Naive thymus-derived CD8-positive, alpha-beta T cell (primary cell): ENCODE measurements around the gene PLET1. TPM values are rescaled to one million over a fixed set of nuclear protein-coding genes. Genes with fewer than 3 reads are reported as not detected.

Experiments used
- ATAC-seq, 2 donors: fragments of 150-1000 bp; cut with Tn5 transposase in 1 of 2; sonication (Bioruptor Pico), chemical (Tn5 transposase) in 1 of 2; 1 replicate in 1 of 2; 2 replicates in 1 of 2; pipeline ENCODE4 v1.10.0; 2021; ENCODE audit warnings: mild to moderate bottlenecking in 2 of 2, moderate library complexity in 2 of 2
- POLR2A ChIA-PET: fragments of 350-600 bp; sonication (Branson Sonifier 250); formaldehyde crosslinking; loops from one replicate; lab custom pipeline; 2021; ENCODE audit warnings: antibody characterized with exemption; lab: Charles Lee
- DNase-seq, 10 donors: peaks; one replicate each; pipeline versions ENCODE4 v3.0.0 to v3.0.0-alpha.2; 2020 to 2022
- H3K27ac Mint-ChIP-seq, 10 donors: one replicate each; pipeline ENCODE4 v1.8.0; 2020 to 2022; ENCODE audit warnings: mild to moderate bottlenecking in 10 of 10, mixed read lengths in 10 of 10, moderate library complexity in 4 of 10, inconsistent platforms in 1 of 10
- H3K27me3 Mint-ChIP-seq, 5 donors: one replicate each; pipeline ENCODE4 v1.8.0; 2021 to 2022; ENCODE audit warnings: mixed read lengths in 5 of 5
- H3K36me3 Mint-ChIP-seq, 3 donors: one replicate each; pipeline ENCODE4 v1.8.0; 2020 to 2022; ENCODE audit warnings: mixed read lengths in 3 of 3, mild to moderate bottlenecking in 2 of 3, inconsistent platforms in 1 of 3
- H3K4me1 Mint-ChIP-seq, 4 donors: one replicate each; pipeline ENCODE4 v1.8.0; 2021 to 2022; ENCODE audit warnings: mixed read lengths in 4 of 4
- H3K4me3 Mint-ChIP-seq, 10 donors: one replicate each; pipeline ENCODE4 v1.8.0; 2020 to 2022; ENCODE audit warnings: mild to moderate bottlenecking in 10 of 10, mixed read lengths in 10 of 10, moderate library complexity in 6 of 10, inconsistent platforms in 1 of 10
- H3K9me3 Mint-ChIP-seq, 9 donors: one replicate each; pipeline ENCODE4 v1.8.0; 2020 to 2022; ENCODE audit warnings: mixed read lengths in 9 of 9, mild to moderate bottlenecking in 3 of 9, inconsistent platforms in 1 of 9, moderate library complexity in 1 of 9
- polyA plus RNA-seq, 3 donors: library from polyadenylated mRNA; unstranded; fragments of 300-500 nt; fragmentation: Illumina TruSeq; gene quantifications; one replicate each; pipeline ENCODE4 v1.2.3, GENCODE V29; 2021
- total RNA-seq, 8 experiments: library from RNA in 2 of 8; stranded (reverse) in 2 of 8; gene quantifications; one replicate each; pipeline ENCODE4 v1.2.3 and lab custom pipeline; 2021 to 2026

PLET1 gene
- total and polyA plus RNA-seq, 5 experiments from 2014 or later, result not detected

- H3K9me3 Mint-ChIP-seq, result no peaks in the 10 kb centered on the region
- no peak for DNase-seq
- ATAC-seq, result no peak
- H3K27ac Mint-ChIP-seq, result no peak overlapping the region
- POLR2A ChIA-PET, result no interaction called here
- peaks cover 9 to 32% (median 27%) of the 10 kb centered on the region in 4 donors for H3K4me1 Mint-ChIP-seq
- H3K27me3 Mint-ChIP-seq, result no peaks in the 10 kb centered on the region
- H3K36me3 Mint-ChIP-seq, result peaks cover 0 to 55% (median 11%) of the 10 kb centered on the region in 3 donors
- no peak overlapping the region for H3K4me3 Mint-ChIP-seq
Measured at GRCh38 chr11:112229746-112230433, 30.8 kb downstream of the PLET1 start.

DNA sequence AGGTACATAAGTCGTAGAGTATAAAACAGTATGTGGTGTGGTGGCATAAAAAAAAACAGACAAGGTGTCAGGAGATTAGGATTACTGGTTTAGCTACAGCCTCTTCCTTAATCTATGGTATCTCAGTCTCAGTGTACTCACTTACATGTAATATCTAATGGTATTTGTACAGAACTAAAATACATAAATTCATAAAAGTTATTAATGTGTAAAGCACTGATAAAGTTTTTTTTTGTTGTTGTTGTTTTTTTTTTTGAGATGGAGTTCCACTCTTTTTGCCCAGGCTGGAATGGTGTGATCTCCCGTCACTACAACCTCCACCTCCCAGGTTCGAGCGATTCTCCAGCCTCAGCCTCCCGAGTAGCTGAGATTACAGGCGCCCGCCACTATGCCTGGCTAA lies 31.5 kb downstream of the PLET1 start:
- Mint-ChIP-seq H3K4me1 (peaks cover 9 to 32% (median 29%) of the 10 kb centered on the region in 4 donors), H3K4me3 (peak overlapping the region in 1 of 10 donors; percentile 4), H3K27me3 (no peaks in the 10 kb centered on the region), H3K9me3 (no peaks in the 10 kb centered on the region), H3K36me3 (peaks cover 0 to 51% (median 7%) of the 10 kb centered on the region in 3 donors), H3K27ac (no peak overlapping the region)
- DNase-seq (no peak), ATAC-seq (no peak)
- POLR2A ChIA-PET, result no interaction called here

DNA sequence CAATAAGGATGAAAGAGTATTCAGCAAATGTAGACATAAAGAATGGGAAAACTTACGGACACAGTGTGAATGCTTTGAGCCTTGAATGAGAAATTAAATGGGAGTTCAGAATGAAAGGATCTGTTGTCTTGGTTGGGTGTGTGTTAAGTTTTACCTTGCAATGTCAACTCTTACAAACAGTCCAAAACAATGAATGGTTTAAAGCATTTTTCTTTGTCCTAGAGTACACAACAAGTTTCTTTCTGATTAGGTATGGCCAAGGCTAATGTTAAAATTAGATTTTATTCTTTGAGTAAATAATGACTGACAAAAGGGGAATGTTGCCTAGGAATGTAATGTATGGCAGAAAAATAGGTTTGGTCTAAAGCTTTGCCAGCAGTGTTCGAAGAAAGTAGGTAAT lies 32.0 kb downstream of the PLET1 start:
- peaks cover 9 to 32% (median 29%) of the 10 kb centered on the region in 4 donors for H3K4me1 Mint-ChIP-seq
- no peak for ATAC-seq
- no peak for DNase-seq
- no peaks in the 10 kb centered on the region for H3K27me3 Mint-ChIP-seq
- H3K4me3 Mint-ChIP-seq, result peak overlapping the region in 1 of 10 donors; percentile 4
- peaks cover 0 to 48% (median 4%) of the 10 kb centered on the region in 3 donors for H3K36me3 Mint-ChIP-seq
- H3K27ac Mint-ChIP-seq, result peak overlapping the region in 2 of 10 donors; percentile 3 to 7
- H3K9me3 Mint-ChIP-seq, result no peaks in the 10 kb centered on the region
- POLR2A ChIA-PET, result no interaction called here

GRCh38 chr11:112227471-112227870 lies 33.2 kb downstream of the PLET1 start:
- Mint-ChIP-seq H3K27me3 (no peaks in the 10 kb centered on the region), H3K4me1 (peaks cover 9 to 32% (median 29%) of the 10 kb centered on the region in 4 donors), H3K4me3 (peak overlapping the region; percentile 85 to 95 (median 92)), H3K36me3 (peaks cover 0 to 43% (median 4%) of the 10 kb centered on the region in 3 donors), H3K27ac (peak overlapping the region; percentile 94 to 99 (median 98)), H3K9me3 (no peaks in the 10 kb centered on the region)
- POLR2A ChIA-PET, result interaction anchor here (0.7 to 2.2 kb wide), 4 partner anchors 38 to 301 kb away, joined by 3 to 16 read pairs (median 5); partner anchors contain the start of genes SDHD and TIMM8B
- DNase-seq (no peak), ATAC-seq (no peak)

- POLR2A ChIA-PET, result interaction anchor here (0.7 to 2.2 kb wide), 5 partner anchors 39 to 300 kb away, joined by 3 to 16 read pairs (median 3); partner anchors contain the start of genes SDHD and TIMM8B
- ATAC-seq (peak; percentile 77 to 78), DNase-seq (no peak)
- no peaks in the 10 kb centered on the region for H3K27me3 Mint-ChIP-seq
- H3K9me3 Mint-ChIP-seq, result no peaks in the 10 kb centered on the region
- H3K4me1 Mint-ChIP-seq, result peaks cover 9 to 32% (median 29%) of the 10 kb centered on the region in 4 donors
- H3K27ac Mint-ChIP-seq, result peak overlapping the region; percentile 94 to 99 (median 98)
- peak overlapping the region; percentile 85 to 95 (median 92) for H3K4me3 Mint-ChIP-seq
- H3K36me3 Mint-ChIP-seq, result peaks cover 0 to 38% (median 4%) of the 10 kb centered on the region in 3 donors
Measured at GRCh38 chr11:112226831-112227401, 33.7 kb downstream of the PLET1 start.

GRCh38 chr11:112226062-112226830 lies 34.4 kb downstream of the PLET1 start, which contains the start of gene PTS:
PTS (plus strand) TSS chr11:112226428; CDS start chr11:112226444, 16 bp downstream.
- H3K27me3 Mint-ChIP-seq, result no peaks in the 10 kb centered on the region

GRCh38 chr11:112225753-112226061 lies 35.0 kb downstream of the PLET1 start:
- Mint-ChIP-seq H3K4me1 (peaks cover 8 to 32% (median 29%) of the 10 kb centered on the region in 4 donors), H3K4me3 (peak overlapping the region; percentile 85 to 95 (median 92)), H3K27ac (peak overlapping the region; percentile 93 to 99 (median 98)), H3K9me3 (no peaks in the 10 kb centered on the region), H3K27me3 (no peaks in the 10 kb centered on the region), H3K36me3 (peaks cover 0 to 26% (median 4%) of the 10 kb centered on the region in 3 donors)
- POLR2A ChIA-PET, result interaction anchor here (0.6 to 2.2 kb wide), 5 partner anchors 36 to 1089 kb away, joined by 3 to 16 read pairs (median 3); partner anchors contain the start of gene TTC12
- no peak for DNase-seq
- ATAC-seq, result no peak

More at GRCh38 chr11:112226062-112226830, 34.4 kb downstream of the PLET1 start, which contains the start of gene PTS:
- H3K4me3 Mint-ChIP-seq, result peak within 1 kb of the TSS; percentile 85 to 95 (median 92)
- H3K27ac Mint-ChIP-seq, result peak within 1 kb of the TSS; percentile 94 to 99 (median 98)
- POLR2A ChIA-PET, result interaction anchor here (0.6 to 2.2 kb wide), 7 partner anchors 35 to 1088 kb away, joined by 3 to 16 read pairs (median 3); partner anchors contain the start of genes SDHD, TIMM8B and TTC12
- H3K9me3 Mint-ChIP-seq, result no peaks in the 10 kb centered on the region
- peak; percentile 72 to 91 (median 82) for DNase-seq
- H3K36me3 Mint-ChIP-seq, result peaks cover 0 to 31% (median 4%) of the 10 kb centered on the region in 3 donors
- ATAC-seq, result peak; percentile 88 to 90
- H3K4me1 Mint-ChIP-seq, result peaks cover 8 to 32% (median 29%) of the 10 kb centered on the region in 4 donors

GRCh38 chr11:112223754-112224532 lies 36.7 kb downstream of the PLET1 start:
- no peaks in the 10 kb centered on the region for H3K9me3 Mint-ChIP-seq
- no peak for ATAC-seq
- peaks cover 10 to 37% (median 30%) of the 10 kb centered on the region in 4 donors for H3K4me1 Mint-ChIP-seq
- peak overlapping the region in 1 of 10 donors; percentile 26 for H3K4me3 Mint-ChIP-seq
- peaks cover 0 to 9% (median 3%) of the 10 kb centered on the region in 3 donors for H3K36me3 Mint-ChIP-seq
- no peaks in the 10 kb centered on the region for H3K27me3 Mint-ChIP-seq
- POLR2A ChIA-PET, result no interaction called here
- H3K27ac Mint-ChIP-seq, result peak overlapping the region in 3 of 10 donors; percentile 11 to 88 (median 58)
- no peak for DNase-seq

- POLR2A ChIA-PET, result no interaction called here
- Mint-ChIP-seq H3K4me1 (peaks cover 8 to 30% (median 24%) of the 10 kb centered on the region in 4 donors), H3K27ac (no peak overlapping the region), H3K27me3 (no peaks in the 10 kb centered on the region), H3K9me3 (no peaks in the 10 kb centered on the region), H3K36me3 (peaks cover 0 to 1% (median 0%) of the 10 kb centered on the region in 3 donors), H3K4me3 (no peak overlapping the region)
- ATAC-seq, result no peak
- DNase-seq, result no peak
Measured at GRCh38 chr11:112223121-112223520, 37.5 kb downstream of the PLET1 start.

GRCh38 chr11:112222303-112222702 lies 38.4 kb downstream of the PLET1 start:
- H3K36me3 Mint-ChIP-seq, result no peaks in the 10 kb centered on the region
- no peaks in the 10 kb centered on the region for H3K9me3 Mint-ChIP-seq
- no peak for DNase-seq
- no peak overlapping the region for H3K27ac Mint-ChIP-seq
- no peak for ATAC-seq
- no peaks in the 10 kb centered on the region for H3K27me3 Mint-ChIP-seq
- H3K4me1 Mint-ChIP-seq, result peaks cover 6 to 22% (median 17%) of the 10 kb centered on the region in 4 donors
- POLR2A ChIA-PET, result no interaction called here
- no peak overlapping the region for H3K4me3 Mint-ChIP-seq

DNA sequence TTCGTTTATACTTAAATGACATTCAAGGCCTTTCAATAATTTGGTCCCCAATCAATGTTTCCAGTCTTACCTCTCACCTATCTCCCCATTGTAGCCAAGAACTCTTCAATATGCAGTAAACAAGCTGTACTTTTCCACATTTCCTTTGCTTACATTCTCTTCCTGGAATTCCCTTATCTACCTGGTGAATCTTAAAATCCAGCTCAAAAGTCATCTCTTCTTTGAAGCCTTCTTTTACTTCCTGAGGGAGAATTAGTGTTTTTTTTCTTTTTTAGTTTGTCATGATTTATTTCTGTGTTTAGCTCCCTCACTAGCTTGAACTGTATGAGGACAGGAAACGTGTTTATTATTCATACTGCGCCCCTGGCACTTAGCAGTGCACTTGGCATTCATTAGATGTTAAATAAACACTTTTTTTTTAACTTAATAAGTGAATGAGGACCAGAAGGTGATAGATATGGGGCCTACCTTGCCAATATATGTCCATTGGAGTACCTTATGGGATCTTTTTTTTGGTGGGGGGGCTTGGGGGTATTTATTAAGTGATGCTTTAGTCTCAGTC lies 39.3 kb downstream of the PLET1 start:
- Mint-ChIP-seq H3K36me3 (no peaks in the 10 kb centered on the region), H3K4me3 (no peak overlapping the region), H3K4me1 (peaks cover 3 to 15% (median 10%) of the 10 kb centered on the region in 4 donors), H3K27ac (peak overlapping the region in 1 of 10 donors; percentile 7), H3K27me3 (no peaks in the 10 kb centered on the region), H3K9me3 (no peaks in the 10 kb centered on the region)
- DNase-seq (no peak), ATAC-seq (no peak)
- POLR2A ChIA-PET, result interaction anchor here (0.5 kb wide), 1 partner anchor 59 kb away, joined by 3 read pairs; no protein-coding TSS in a partner anchor
